ENCODE results near the gene MAP3K10.

MAP3K10 gene

GRCh38 chr19:40198272-40198990, 7.2 kb downstream of the MAP3K10 start:
- Mint-ChIP-seq H3K9me3 (no peaks in the 10 kb centered on the region), H3K27me3 (no peaks in the 10 kb centered on the region), H3K36me3 (ENCODE audit: low read depth) (peaks cover 14% of the 10 kb centered on the region), H3K27ac (no peak overlapping the region), H3K4me1 (ENCODE audit: low read depth) (peaks cover 13% of the 10 kb centered on the region), H3K4me3 (no peak overlapping the region)

- no peaks in the 10 kb centered on the region for H3K9me3 Mint-ChIP-seq
- peaks cover 15% of the 10 kb centered on the region for H3K36me3 Mint-ChIP-seq (ENCODE audit: low read depth)
- no peak overlapping the region for H3K4me3 Mint-ChIP-seq
- H3K27ac Mint-ChIP-seq = no peak overlapping the region
- H3K27me3 Mint-ChIP-seq = no peaks in the 10 kb centered on the region
- no peaks in the 10 kb centered on the region for H3K4me1 Mint-ChIP-seq (ENCODE audit: low read depth)
These were observed 9.3 kb downstream of the MAP3K10 start for GRCh38 chr19:40200341-40201099.

- Mint-ChIP-seq H3K9me3 (no peaks in the 10 kb centered on the region), H3K27ac (no peak overlapping the region), H3K36me3 (ENCODE audit: low read depth) (peaks cover 13% of the 10 kb centered on the region), H3K4me3 (no peak overlapping the region), H3K4me1 (ENCODE audit: low read depth) (no peaks in the 10 kb centered on the region), H3K27me3 (no peaks in the 10 kb centered on the region)
These were observed 13.2 kb downstream of the MAP3K10 start for GRCh38 chr19:40204381-40204780.

- no peaks in the 10 kb centered on the region for H3K27me3 Mint-ChIP-seq
- H3K4me1 Mint-ChIP-seq (ENCODE audit: low read depth) = no peaks in the 10 kb centered on the region
- H3K9me3 Mint-ChIP-seq = no peaks in the 10 kb centered on the region
- no peak overlapping the region for H3K4me3 Mint-ChIP-seq
- peaks cover 13% of the 10 kb centered on the region for H3K36me3 Mint-ChIP-seq (ENCODE audit: low read depth)
- H3K27ac Mint-ChIP-seq = no peak overlapping the region
These were observed 14.5 kb downstream of the MAP3K10 start for GRCh38 chr19:40205760-40206159.

- Mint-ChIP-seq H3K27me3 (no peaks in the 10 kb centered on the region), H3K4me1 (ENCODE audit: low read depth) (no peaks in the 10 kb centered on the region), H3K4me3 (no peak overlapping the region), H3K36me3 (ENCODE audit: low read depth) (peaks cover 13% of the 10 kb centered on the region), H3K27ac (no peak overlapping the region), H3K9me3 (no peaks in the 10 kb centered on the region)
These were observed 17.4 kb downstream of the MAP3K10 start for GRCh38 chr19:40208602-40209001.

GRCh38 chr19:40210889-40211288, 19.7 kb downstream of the MAP3K10 start:
- Mint-ChIP-seq H3K27me3 (peaks cover under 1% of the 10 kb centered on the region), H3K4me1 (ENCODE audit: low read depth) (no peaks in the 10 kb centered on the region), H3K36me3 (ENCODE audit: low read depth) (peaks cover 8% of the 10 kb centered on the region), H3K4me3 (no peak overlapping the region), H3K27ac (no peak overlapping the region), H3K9me3 (no peaks in the 10 kb centered on the region)

- Mint-ChIP-seq H3K9me3 (no peaks in the 10 kb centered on the region), H3K4me3 (no peak overlapping the region), H3K4me1 (ENCODE audit: low read depth) (peaks cover 10% of the 10 kb centered on the region), H3K27ac (no peak overlapping the region), H3K36me3 (ENCODE audit: low read depth) (peaks cover 8% of the 10 kb centered on the region), H3K27me3 (peaks cover 11% of the 10 kb centered on the region)
These were observed 22.1 kb downstream of the MAP3K10 start for GRCh38 chr19:40213251-40213829.

- Mint-ChIP-seq H3K9me3 (no peaks in the 10 kb centered on the region), H3K4me3 (no peak overlapping the region), H3K27ac (no peak overlapping the region), H3K36me3 (ENCODE audit: low read depth) (peaks cover 7% of the 10 kb centered on the region), H3K4me1 (ENCODE audit: low read depth) (peaks cover 10% of the 10 kb centered on the region), H3K27me3 (peaks cover 17% of the 10 kb centered on the region)
These were observed 22.8 kb downstream of the MAP3K10 start for GRCh38 chr19:40213882-40214570.

- Mint-ChIP-seq H3K27me3 (peaks cover 25% of the 10 kb centered on the region), H3K9me3 (no peaks in the 10 kb centered on the region), H3K36me3 (ENCODE audit: low read depth) (peaks cover 5% of the 10 kb centered on the region), H3K4me1 (ENCODE audit: low read depth) (peaks cover 16% of the 10 kb centered on the region), H3K4me3 (no peak overlapping the region), H3K27ac (no peak overlapping the region)
These were observed 23.7 kb downstream of the MAP3K10 start for GRCh38 chr19:40214936-40215335.

- no peaks in the 10 kb centered on the region for H3K9me3 Mint-ChIP-seq
- no peaks in the 10 kb centered on the region for H3K36me3 Mint-ChIP-seq (ENCODE audit: low read depth)
- H3K4me1 Mint-ChIP-seq (ENCODE audit: low read depth) = peaks cover 19% of the 10 kb centered on the region
- no peak overlapping the region for H3K4me3 Mint-ChIP-seq
- peaks cover 30% of the 10 kb centered on the region for H3K27me3 Mint-ChIP-seq
- H3K27ac Mint-ChIP-seq = no peak overlapping the region
These were observed 25.0 kb downstream of the MAP3K10 start for GRCh38 chr19:40216013-40216776.

- H3K27me3 Mint-ChIP-seq = peaks cover 33% of the 10 kb centered on the region
- H3K4me3 Mint-ChIP-seq = no peak overlapping the region
- H3K36me3 Mint-ChIP-seq (ENCODE audit: low read depth) = no peaks in the 10 kb centered on the region
- H3K9me3 Mint-ChIP-seq = no peaks in the 10 kb centered on the region
- H3K27ac Mint-ChIP-seq = no peak overlapping the region
- H3K4me1 Mint-ChIP-seq (ENCODE audit: low read depth) = peaks cover 19% of the 10 kb centered on the region
These were observed 25.5 kb downstream of the MAP3K10 start for GRCh38 chr19:40216777-40217026.

- H3K27me3 Mint-ChIP-seq = peaks cover 39% of the 10 kb centered on the region
- H3K4me1 Mint-ChIP-seq (ENCODE audit: low read depth) = peaks cover 24% of the 10 kb centered on the region
- no peak overlapping the region for H3K4me3 Mint-ChIP-seq
These were observed 26.0 kb downstream of the MAP3K10 start for GRCh38 chr19:40217027-40217810.

GRCh38 chr19:40217934-40218890, 27.0 kb downstream of the MAP3K10 start, which contains the start of gene TTC9B:
Gene TTC9B, minus strand, starts transcription at chr19:40218384. Its CDS starts 3 bp downstream, at chr19:40218381.
- Mint-ChIP-seq H3K36me3 (ENCODE audit: low read depth) (peaks cover 4% of the 10 kb centered on the region), H3K27ac (no peak within 1 kb of the TSS), H3K9me3 (peaks cover 4% of the 10 kb centered on the region), H3K27me3 (peaks cover 39% of the 10 kb centered on the region), H3K4me3 (no peak within 1 kb of the TSS), H3K4me1 (ENCODE audit: low read depth) (peaks cover 24% of the 10 kb centered on the region)

More at GRCh38 chr19:40217027-40217810, 26.0 kb downstream of the MAP3K10 start:
- Mint-ChIP-seq H3K9me3 (peaks cover 4% of the 10 kb centered on the region), H3K36me3 (ENCODE audit: low read depth) (peaks cover 4% of the 10 kb centered on the region), H3K27ac (no peak overlapping the region)
